NOMO-1 treated with DMSO at 0.1 percent for 48 hours (cell line): ENCODE data around the gene ABLIM2.

ENCODE experiments used
- DNase-seq: peaks from one replicate; lab custom pipeline; 2025; ENCODE audit not compliant: unreplicated experiment; lab: John Stamatoyannopoulos, UW

ABLIM2 gene

GRCh38 chr4:8033067-8033755, 125.4 kb downstream of the ABLIM2 start:
- no peak for DNase-seq

DNA sequence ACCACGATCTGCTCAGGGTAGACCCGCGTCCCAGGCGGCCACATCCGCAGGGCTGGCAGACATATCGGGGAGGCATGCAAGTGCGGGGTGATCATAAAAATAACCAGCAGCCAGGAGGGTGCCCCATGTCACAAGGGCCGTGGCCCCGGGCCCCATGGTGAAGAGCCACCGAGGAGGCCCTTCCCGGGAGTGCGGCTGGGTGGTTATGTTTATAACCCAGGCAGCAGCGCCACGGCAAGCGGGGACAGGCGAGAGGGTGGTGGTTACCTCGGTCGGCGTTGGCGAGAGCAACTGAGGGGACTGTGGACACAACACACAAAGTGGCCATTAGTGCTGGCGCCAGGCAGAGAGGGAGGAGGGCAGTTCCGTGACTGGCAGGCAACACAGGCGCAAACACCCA, 126.2 kb downstream of the ABLIM2 start:
- no peak for DNase-seq

DNA sequence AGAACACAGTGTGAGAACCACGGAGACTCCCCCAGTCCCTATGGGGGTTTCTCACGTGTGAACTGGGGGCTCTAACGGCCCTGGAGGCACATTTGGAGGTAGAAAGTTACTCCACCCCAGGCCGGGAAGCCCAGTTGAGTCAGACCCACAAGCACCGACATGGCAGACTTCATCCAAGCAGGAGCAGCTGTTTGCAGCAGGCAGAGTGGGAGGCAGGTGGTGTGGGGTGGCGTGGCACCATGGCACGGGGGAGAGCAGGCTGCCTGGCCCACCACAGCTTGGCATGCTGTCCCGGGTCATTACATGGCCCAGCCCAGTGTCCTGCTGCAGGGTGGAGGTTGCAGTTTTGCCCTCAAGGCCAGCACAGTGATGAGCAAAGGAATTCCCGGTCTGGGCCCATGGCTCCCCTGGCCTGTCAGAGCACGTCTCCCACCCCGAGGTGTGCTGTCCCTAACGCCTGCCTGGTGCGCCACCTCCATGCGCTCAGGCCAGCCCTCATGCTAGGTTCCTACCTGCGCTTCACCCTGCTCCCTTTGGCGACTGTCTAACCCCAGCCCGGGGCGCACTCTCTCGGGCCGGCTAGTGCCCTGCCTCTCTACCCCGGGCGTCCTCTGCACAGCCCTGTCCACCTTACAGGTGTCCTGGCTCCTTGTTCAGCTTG, 128.4 kb downstream of the ABLIM2 start:
- DNase-seq = no peak

DNA sequence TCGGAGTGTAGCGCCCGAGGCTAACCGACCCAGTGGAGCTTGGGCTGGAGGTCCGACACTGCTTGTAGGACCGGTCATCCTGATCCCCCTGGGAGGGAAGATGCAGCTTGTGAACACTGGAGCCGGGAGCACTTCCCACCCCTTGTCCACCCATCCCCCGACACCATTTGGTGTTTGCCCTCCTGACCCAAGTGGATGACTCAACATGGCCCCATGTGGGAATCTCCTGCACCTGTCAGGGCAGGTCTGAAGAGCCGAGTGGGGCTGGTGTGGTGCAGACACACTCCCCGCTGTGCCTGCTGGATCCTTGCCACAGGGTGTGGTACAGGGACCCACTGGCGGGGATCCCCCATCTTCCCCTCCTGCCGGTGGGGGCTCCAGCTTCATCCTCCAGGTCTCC, 128.9 kb downstream of the ABLIM2 start:
- DNase-seq = no peak

GRCh38 chr4:8028884-8029568, 129.6 kb downstream of the ABLIM2 start:
- no peak for DNase-seq

DNA sequence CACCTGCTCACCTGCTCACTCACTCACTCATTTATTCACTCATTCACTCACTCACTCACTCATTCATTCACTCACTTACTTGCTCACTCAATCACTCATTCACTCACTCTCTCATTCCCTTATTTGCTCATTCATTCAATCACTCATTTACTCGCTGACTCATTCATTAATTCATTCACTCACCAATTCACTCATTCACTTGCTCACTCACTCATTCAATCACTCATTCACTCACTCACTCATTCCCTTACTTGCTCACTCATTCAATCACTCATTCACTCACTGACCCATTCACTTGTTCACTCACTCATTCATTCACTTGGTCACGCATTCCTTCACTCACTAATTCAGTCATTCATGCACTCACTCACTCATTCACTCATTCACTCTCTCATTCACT, 130.2 kb downstream of the ABLIM2 start:
- no peak for DNase-seq

DNA sequence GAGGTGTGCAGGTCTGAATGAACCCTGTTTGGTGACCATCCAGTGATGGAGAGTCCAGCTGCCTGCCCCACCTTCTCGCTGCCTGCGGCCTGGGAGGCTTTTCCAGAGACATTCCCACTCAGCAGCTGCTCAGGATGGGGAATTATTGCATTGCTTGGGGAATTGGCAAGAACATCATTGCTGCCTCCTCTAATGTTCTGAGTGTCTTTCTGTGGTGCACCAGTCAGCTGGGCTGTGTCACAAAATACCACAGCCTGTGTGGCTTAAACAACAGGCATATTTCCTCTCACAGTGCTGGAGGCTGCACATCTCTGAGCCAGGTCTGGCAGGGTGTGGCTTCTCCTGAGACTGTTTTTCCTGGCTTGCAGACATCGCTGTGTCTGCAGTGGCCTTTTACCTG, 132.2 kb downstream of the ABLIM2 start:
- DNase-seq = no peak

GRCh38 chr4:8025668-8026067, 132.9 kb downstream of the ABLIM2 start:
- no peak for DNase-seq

DNA sequence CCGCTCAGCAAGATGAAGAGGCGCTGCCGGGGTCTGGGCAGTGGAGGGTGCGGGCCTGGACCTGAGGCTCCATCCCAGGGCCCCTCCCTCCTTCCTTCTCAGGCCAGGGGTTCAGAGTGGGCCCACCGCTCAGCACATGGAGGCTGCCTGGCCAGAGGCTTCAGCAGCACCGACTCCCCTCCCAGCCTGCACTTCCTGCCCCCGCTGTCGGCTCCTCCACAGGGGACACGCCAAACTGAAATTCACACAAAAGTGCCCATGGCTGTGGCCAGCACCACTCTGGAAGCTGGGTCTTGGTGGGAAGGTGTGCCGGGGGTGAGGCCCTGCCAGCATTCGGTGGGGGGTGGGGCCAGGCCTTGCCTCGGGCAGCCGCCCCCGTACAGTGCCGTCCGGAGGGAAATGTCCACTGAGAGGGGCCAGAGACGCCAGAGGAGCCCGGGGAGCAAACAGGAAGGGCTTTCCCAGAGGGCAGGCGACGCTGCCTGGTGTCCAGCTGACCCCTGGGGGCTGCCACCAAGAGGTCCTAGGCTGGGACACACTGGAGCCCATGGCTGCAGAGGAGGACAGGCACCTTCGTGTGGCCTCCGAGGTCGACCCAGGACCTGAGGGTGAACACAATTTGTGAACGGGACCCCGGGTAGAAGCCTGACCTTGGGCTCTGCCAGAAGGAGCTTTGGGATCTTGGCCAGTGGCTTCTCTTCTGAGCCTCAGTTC, 134.4 kb downstream of the ABLIM2 start:
- DNase-seq = no peak

DNA sequence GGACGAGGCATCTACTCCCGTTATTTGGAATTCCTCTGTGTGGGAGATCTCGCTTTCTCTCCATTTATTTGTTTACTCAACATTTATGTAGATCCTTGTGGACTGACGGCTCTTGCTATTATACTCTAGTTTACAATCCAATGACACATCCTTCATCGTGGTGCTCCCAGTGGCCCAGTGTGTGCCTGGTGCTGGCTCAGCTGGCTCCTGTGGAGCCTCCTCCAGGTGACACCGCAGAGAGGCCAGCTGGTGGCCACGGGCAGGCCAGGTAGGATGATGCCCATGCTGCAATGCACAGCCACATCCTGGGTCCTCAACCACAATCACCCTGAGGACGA, 134.9 kb downstream of the ABLIM2 start:
- no peak for DNase-seq

GRCh38 chr4:8022767-8023695, 135.6 kb downstream of the ABLIM2 start:
- DNase-seq = no peak

- DNase-seq = no peak
Measured at GRCh38 chr4:8021796-8022195, 136.8 kb downstream of the ABLIM2 start.

- peak; percentile 50 for DNase-seq
Measured at GRCh38 chr4:8019396-8020365, 138.9 kb downstream of the ABLIM2 start.

DNA sequence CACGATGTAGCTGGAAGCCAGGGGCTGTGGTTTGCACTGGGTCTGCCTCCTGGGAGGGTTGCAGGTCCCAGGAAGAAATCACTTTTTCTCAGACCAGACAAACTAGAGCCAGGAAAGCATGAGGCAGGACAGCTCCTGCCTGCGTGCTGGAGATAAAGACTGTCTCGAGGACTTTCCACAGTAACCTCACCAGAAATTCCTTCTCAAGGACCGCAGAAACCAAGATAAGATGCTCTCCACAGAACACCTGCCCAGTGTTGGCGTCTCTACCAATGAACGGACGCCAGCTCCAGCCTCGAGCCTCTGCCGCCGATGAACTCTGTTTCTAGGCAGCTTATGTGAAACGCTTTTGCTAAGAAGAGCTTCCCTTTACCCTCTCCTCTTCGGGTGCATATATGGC, 142.1 kb downstream of the ABLIM2 start:
- no peak for DNase-seq

GRCh38 chr4:8015512-8015911, 143.1 kb downstream of the ABLIM2 start:
- no peak for DNase-seq

- DNase-seq = no peak
Measured at GRCh38 chr4:8013976-8014726, 144.5 kb downstream of the ABLIM2 start.

GRCh38 chr4:8012517-8012916, 146.1 kb downstream of the ABLIM2 start:
- no peak for DNase-seq

DNA sequence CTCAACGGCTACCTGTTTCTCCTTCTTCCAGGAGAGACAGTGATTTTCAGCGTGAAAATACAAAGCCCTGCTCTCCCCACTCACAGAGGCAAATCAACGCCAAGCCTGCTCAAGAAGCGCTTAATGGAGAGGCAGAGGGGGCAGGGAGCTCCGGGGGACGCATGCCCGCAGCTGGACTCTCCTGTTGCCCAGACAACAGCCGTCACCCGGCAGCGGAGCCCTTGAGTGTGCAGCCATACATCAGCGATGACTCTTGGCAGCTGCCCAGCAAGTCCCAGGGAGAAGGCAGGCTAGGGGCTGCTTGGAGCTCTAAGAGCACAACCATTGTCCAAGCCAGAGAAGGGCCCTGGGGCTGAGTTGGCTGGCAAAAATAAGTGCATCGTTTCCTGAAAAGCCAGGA, 148.0 kb downstream of the ABLIM2 start:
- DNase-seq = no peak
